Suprapubic skin (tissue), 4 donors: ENCODE results near the gene HIBCH. TPM values are rescaled to one million over a fixed set of nuclear protein-coding genes. Genes with fewer than 3 reads are reported as not detected.
"Not testable (repeated sequence)": the region's sequence is repeated elsewhere in the genome, so short reads cannot be mapped to it uniquely, and the experiment has no call there.

Experiments used
- DNase-seq, 2 donors: peaks; one replicate each; pipeline ENCODE4 v3.0.0-alpha.2; 2019; ENCODE audit warnings: low spot score in 2 of 2
- H3K27ac ChIP-seq: fragments of 200-600 bp; sonication (generic); one replicate; pipeline ENCODE4 v1.5.1; 2019
- H3K27me3 ChIP-seq: fragments of 200-600 bp; sonication (generic); one replicate; pipeline ENCODE4 v1.5.1; 2019
- H3K36me3 ChIP-seq: fragments of 200-600 bp; sonication (generic); one replicate; pipeline ENCODE4 v1.5.1; 2019
- H3K4me1 ChIP-seq: fragments of 200-600 bp; sonication (generic); one replicate; pipeline ENCODE4 v1.5.1; 2019
- H3K4me3 ChIP-seq: fragments of 200-600 bp; sonication (generic); one replicate; pipeline ENCODE4 v1.5.1; 2019; ENCODE audit warnings: mild to moderate bottlenecking
- H3K9me3 ChIP-seq: fragments of 200-600 bp; sonication (generic); one replicate; pipeline ENCODE4 v1.5.1; 2019
- CTCF ChIP-seq, 2 donors: fragments of 200-600 bp in 1 of 2; fragments of 450-650 bp in 1 of 2; sonication (generic) in 1 of 2; IDR thresholded peaks; one replicate each; pipeline ENCODE4 v1.5.1; 2016 to 2019; ENCODE audit warnings: antibody characterized with exemption in 2 of 2, mild to moderate bottlenecking in 1 of 2, moderate library complexity in 1 of 2
- EP300 ChIP-seq: sonication (generic); formaldehyde crosslinking; IDR thresholded peaks from one replicate; pipeline ENCODE4 v1.6.1; 2017; ENCODE audit warnings: antibody characterized with exemption
- POLR2A ChIP-seq, 2 donors: fragments of 450-650 bp; IDR thresholded peaks; one replicate each; pipeline ENCODE4 v1.6.1; 2017; ENCODE audit warnings: antibody characterized with exemption in 2 of 2, mild to moderate bottlenecking in 2 of 2, moderate library complexity in 2 of 2
- POLR2AphosphoS5 ChIP-seq, 3 donors: sonication (generic); formaldehyde crosslinking; IDR thresholded peaks; one replicate each; pipeline ENCODE4 v1.6.1; 2017; ENCODE audit warnings: antibody characterized with exemption in 3 of 3
- WGBS: methylation state at CpG from one replicate; pipeline ENCODE4 v1.1.5; 2018; 5-methylcytosine and 5-hydroxymethylcytosine counted together
- total RNA-seq, 4 donors: library from RNA; depleted of rRNA; stranded (reverse); fragments of >200 nt; gene quantifications; one replicate each; pipeline ENCODE4 v1.1.0, GENCODE V29; 2016

The HIBCH gene
- total RNA-seq, 4 donors from 2014 or later = 22.9 to 30.4 (median 24.9) TPM

- Histone ChIP-seq H3K4me3 (no peak overlapping the region), H3K27ac (no peak overlapping the region), H3K27me3 (no peaks in the 10 kb centered on the region), H3K9me3 (no peaks in the 10 kb centered on the region), H3K4me1 (peaks cover 3% of the 10 kb centered on the region), H3K36me3 (peaks cover 31% of the 10 kb centered on the region)
- TF ChIP-seq POLR2A (IDR thresholded peaks at IDR 0.05) (no peak), POLR2AphosphoS5 (IDR thresholded peaks at IDR 0.05) (no peak), EP300 (no peak), CTCF (IDR thresholded peaks at IDR 0.05) (no peak)
- 55% methylated on average over 1 of the region's 1 CpG for WGBS
- DNase-seq = no peak
Observed at GRCh38 chr2:190302052-190302451, 17.6 kb downstream of the HIBCH start.

DNA sequence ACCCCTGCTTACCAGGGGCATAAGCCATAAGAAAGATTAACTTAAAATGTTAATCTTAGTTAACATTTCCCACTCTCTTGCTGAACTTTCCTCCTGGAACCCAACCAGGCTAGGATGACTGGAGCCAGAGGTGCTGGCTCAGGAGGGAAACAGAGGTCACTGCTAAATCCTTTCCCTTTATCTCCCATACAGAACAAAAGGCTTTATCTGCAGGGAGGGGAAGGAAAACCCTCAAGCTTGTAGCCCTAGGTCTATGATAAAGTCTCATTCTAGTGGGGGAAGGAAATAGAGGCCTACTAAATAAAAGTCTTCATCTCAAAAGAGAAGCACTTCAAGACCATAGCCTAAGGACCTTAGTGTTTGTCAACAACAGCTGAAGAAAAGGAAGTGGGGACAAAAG, 18.6 kb downstream of the HIBCH start:
- no peaks in the 10 kb centered on the region for H3K27me3 ChIP-seq
- H3K4me3 ChIP-seq = no peak overlapping the region
- H3K27ac ChIP-seq = no peak overlapping the region
- H3K9me3 ChIP-seq = no peaks in the 10 kb centered on the region
- no peak for DNase-seq
- no peak for TF ChIP-seq POLR2A (IDR thresholded peaks at IDR 0.05)
- TF ChIP-seq POLR2AphosphoS5 (IDR thresholded peaks at IDR 0.05) = no peak
- no peak for TF ChIP-seq EP300
- TF ChIP-seq CTCF (IDR thresholded peaks at IDR 0.05) = no peak
- H3K4me1 ChIP-seq = peaks cover 3% of the 10 kb centered on the region
- peaks cover 29% of the 10 kb centered on the region for H3K36me3 ChIP-seq

DNA sequence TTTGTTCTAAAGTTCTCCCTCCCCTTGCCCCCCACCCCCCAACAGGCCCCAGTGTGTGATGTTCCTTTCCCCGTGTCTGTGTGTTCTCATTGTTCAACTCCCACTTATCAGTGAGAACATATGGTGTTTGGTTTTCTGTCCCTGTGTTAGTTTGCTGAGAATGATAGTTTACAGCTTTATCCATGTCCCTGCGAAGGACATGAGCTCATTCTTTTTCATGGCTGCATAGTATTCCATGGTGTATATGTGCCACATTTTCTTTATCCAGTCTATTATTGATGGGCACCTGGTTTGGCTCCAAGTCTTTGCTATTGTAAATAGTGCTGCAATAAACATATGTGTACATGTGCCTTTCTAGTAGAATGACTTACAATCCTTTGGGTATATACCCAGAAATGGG, 21.7 kb downstream of the HIBCH start:
- peaks cover 33% of the 10 kb centered on the region for H3K36me3 ChIP-seq
- H3K4me1 ChIP-seq, H3K27me3 ChIP-seq, H3K27ac ChIP-seq, H3K9me3 ChIP-seq, DNase-seq, H3K4me3 ChIP-seq: not testable (repeated sequence)
- WGBS = 93% methylated on average over 2 of the region's 2 CpGs

- Histone ChIP-seq H3K4me1 (peaks cover 7% of the 10 kb centered on the region), H3K9me3 (no peaks in the 10 kb centered on the region), H3K4me3 (no peak overlapping the region), H3K27ac (no peak overlapping the region), H3K36me3 (peaks cover 17% of the 10 kb centered on the region), H3K27me3 (no peaks in the 10 kb centered on the region)
- no peak for TF ChIP-seq CTCF (IDR thresholded peaks at IDR 0.05)
- TF ChIP-seq POLR2AphosphoS5 (IDR thresholded peaks at IDR 0.05) = no peak
- TF ChIP-seq EP300 = no peak
- TF ChIP-seq POLR2A (IDR thresholded peaks at IDR 0.05) = no peak
- WGBS = 38% methylated on average over 2 of the region's 2 CpGs
- DNase-seq = no peak
Observed at GRCh38 chr2:190283783-190284182, 35.8 kb downstream of the HIBCH start.

DNA sequence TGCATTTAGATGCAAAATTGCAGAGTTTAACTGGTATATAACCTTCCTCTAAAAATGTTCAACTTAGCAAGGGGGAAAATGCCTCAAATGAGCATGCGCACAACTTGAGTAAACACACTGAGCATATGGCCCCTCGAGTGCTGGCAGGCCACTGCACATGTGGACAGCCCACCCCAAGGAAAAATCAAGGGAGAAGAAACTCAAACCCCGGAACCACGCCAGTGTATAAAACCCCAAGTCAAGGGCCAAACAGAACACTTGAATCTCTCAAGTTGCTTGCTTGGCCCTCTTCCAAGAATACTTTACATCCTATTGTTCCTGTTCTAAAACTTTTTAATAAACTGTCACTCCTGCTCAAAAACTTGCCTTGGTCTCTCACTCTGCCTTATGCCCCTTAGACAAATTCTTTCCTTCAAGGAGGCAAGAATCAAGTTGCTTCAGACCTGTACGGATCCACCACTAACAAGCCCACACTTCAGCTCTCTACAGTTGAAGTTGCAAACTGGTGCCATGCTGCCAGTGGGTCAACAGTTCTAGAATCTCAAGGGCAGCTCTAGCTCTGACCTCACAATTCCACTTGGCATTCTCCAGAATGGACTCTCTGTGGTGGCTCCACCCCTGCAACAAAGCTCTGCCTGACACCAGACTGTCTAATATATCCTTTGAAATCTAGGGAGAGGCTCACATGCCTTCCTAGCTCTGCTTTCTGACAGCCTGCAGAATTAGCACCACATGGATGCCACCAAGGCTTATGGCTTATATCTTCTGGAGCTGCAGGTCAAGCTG, 38.9 kb downstream of the HIBCH start:
- Histone ChIP-seq H3K27me3 (no peaks in the 10 kb centered on the region), H3K36me3 (peaks cover 10% of the 10 kb centered on the region), H3K27ac (no peak overlapping the region), H3K4me1 (peaks cover 11% of the 10 kb centered on the region), H3K9me3 (no peaks in the 10 kb centered on the region), H3K4me3 (no peak overlapping the region)
- TF ChIP-seq EP300 = no peak
- TF ChIP-seq POLR2A (IDR thresholded peaks at IDR 0.05) = no peak
- TF ChIP-seq CTCF (IDR thresholded peaks at IDR 0.05) = no peak
- TF ChIP-seq POLR2AphosphoS5 (IDR thresholded peaks at IDR 0.05) = no peak
- DNase-seq = no peak
- WGBS = 95% methylated on average over 5 of the region's 5 CpGs

- not testable (repeated sequence) for DNase-seq, H3K27ac ChIP-seq, H3K9me3 ChIP-seq, H3K36me3 ChIP-seq, H3K4me3 ChIP-seq, H3K27me3 ChIP-seq
- H3K4me1 ChIP-seq = peaks cover 11% of the 10 kb centered on the region
- 71% methylated on average over 12 of the region's 12 CpGs for WGBS
Observed at GRCh38 chr2:190279256-190280134, 40.1 kb downstream of the HIBCH start.
